Measurements from ENCODE around the gene CCDC167. TPM values are rescaled to one million over a fixed set of nuclear protein-coding genes. Genes with fewer than 3 reads are reported as not detected.

CCDC167 gene
- total RNA-seq, 1 experiment from 2014 or later = 32.3 TPM

DNA sequence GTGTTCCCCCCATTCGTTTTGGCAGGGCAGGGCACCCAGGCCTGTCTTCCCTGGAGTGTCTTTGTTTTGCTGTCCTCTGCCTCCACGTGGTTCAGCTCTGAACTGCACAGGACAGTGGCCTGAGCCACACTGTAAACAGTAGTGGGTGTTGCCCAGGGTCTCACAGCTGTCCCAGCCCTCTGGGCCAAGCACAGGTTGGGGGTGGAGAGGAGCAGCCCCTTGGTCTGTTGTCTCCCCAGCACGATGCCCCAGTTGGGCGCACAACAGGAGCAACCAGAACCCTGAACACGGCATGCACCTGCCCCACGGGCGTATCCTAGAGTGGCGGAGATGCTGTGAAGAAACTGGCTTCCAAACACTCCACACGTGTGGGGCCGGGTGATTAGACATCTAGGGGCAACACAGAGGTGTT lies 14.4 kb downstream of the CCDC167 start:
- intact Hi-C loops (cut with micrococcal nuclease; ENCODE audit: unreplicated experiment) = no loop called here
- no peaks in the 10 kb centered on the region for H3K4me1 Mint-ChIP-seq (ENCODE audit: low read depth, unreplicated experiment)
- no TSS peak for BruUV-seq (replicated peaks)
- no peaks in the 10 kb centered on the region for H3K9me3 ChIP-seq
- H3K27me3 ChIP-seq (replicated peaks; ENCODE audit: control insufficient read depth, insufficient read depth, low read length) = no peaks in the 10 kb centered on the region
- TF ChIP-seq, protein P1, sequence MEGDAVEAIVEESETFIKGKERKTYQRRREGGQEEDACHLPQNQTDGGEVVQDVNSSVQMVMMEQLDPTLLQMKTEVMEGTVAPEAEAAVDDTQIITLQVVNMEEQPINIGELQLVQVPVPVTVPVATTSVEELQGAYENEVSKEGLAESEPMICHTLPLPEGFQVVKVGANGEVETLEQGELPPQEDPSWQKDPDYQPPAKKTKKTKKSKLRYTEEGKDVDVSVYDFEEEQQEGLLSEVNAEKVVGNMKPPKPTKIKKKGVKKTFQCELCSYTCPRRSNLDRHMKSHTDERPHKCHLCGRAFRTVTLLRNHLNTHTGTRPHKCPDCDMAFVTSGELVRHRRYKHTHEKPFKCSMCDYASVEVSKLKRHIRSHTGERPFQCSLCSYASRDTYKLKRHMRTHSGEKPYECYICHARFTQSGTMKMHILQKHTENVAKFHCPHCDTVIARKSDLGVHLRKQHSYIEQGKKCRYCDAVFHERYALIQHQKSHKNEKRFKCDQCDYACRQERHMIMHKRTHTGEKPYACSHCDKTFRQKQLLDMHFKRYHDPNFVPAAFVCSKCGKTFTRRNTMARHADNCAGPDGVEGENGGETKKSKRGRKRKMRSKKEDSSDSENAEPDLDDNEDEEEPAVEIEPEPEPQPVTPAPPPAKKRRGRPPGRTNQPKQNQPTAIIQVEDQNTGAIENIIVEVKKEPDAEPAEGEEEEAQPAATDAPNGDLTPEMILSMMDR (IDR thresholded peaks at IDR 0.05; ENCODE audit: insufficient read depth in 1 of 2, low read depth in 1 of 2, low read length in 1 of 2, severe bottlenecking in 1 of 2, unreplicated experiment in 1 of 2) = peak; percentile 31 to 42
- CTCF ChIA-PET = interaction anchor here (1.3 kb wide), 2 partner anchors 14 to 80 kb away, joined by 3 to 8 read pairs; no protein-coding TSS in a partner anchor
- H3K4me1 ChIP-seq = no peaks in the 10 kb centered on the region
- no peak overlapping the region for H3K27ac Mint-ChIP-seq (ENCODE audit: unreplicated experiment)
- H3K36me3 ChIP-seq (ENCODE audit: control insufficient read depth, insufficient read depth, low read length) = no peaks in the 10 kb centered on the region; the same call in 1 of the 2 replicates
- POLR2A ChIA-PET = no interaction called here
- H3K9me3 Mint-ChIP-seq (ENCODE audit: unreplicated experiment) = no peaks in the 10 kb centered on the region
- peaks cover 21% of the 10 kb centered on the region for H3K36me3 Mint-ChIP-seq (ENCODE audit: insufficient read depth, unreplicated experiment)
- H3K4me3 ChIP-seq (ENCODE audit: low read depth, low read length) = no peak overlapping the region
- no peaks in the 10 kb centered on the region for H3K27me3 Mint-ChIP-seq (ENCODE audit: insufficient read depth, unreplicated experiment)
- H3K4me3 Mint-ChIP-seq (ENCODE audit: unreplicated experiment) = no peak overlapping the region
- peak in 1 of 2 experiments; percentile 25 for DNase-seq

DNA sequence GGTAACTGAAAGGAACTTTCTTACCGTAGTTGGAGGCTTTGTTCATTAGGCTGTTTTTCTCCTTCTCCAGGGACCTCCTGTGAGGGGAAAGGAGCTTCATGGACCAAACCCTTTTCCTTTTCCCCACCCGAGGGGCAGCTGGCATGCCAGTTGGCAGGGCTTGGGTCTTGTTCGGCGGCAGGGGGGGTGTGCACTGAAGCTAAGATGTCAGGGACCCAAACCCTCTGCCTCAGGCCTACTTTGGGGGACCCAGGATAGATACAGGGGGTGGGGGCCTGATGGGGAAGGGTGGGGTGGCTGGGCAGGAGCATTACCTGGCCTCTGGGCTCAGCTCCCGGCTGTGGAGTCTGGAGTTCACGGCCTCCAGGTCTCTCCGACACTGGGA lies 14.9 kb downstream of the CCDC167 start:
- no peaks in the 10 kb centered on the region for H3K9me3 Mint-ChIP-seq (ENCODE audit: unreplicated experiment)
- TF ChIP-seq, protein P1 (IDR thresholded peaks at IDR 0.05; ENCODE audit: insufficient read depth in 1 of 2, low read depth in 1 of 2, low read length in 1 of 2, severe bottlenecking in 1 of 2, unreplicated experiment in 1 of 2) = no peak
- no peaks in the 10 kb centered on the region for H3K27me3 Mint-ChIP-seq (ENCODE audit: insufficient read depth, unreplicated experiment)
- H3K4me3 Mint-ChIP-seq (ENCODE audit: unreplicated experiment) = no peak overlapping the region
- no peaks in the 10 kb centered on the region for H3K4me1 ChIP-seq
- ChIA-PET POLR2A (no interaction called here), CTCF (interaction anchor here (1.3 kb wide), 2 partner anchors 14 to 81 kb away, joined by 3 to 8 read pairs; no protein-coding TSS in a partner anchor)
- H3K36me3 ChIP-seq (ENCODE audit: control insufficient read depth, insufficient read depth, low read length) = no peaks in the 10 kb centered on the region; the same call in 1 of the 2 replicates
- H3K27ac Mint-ChIP-seq (ENCODE audit: unreplicated experiment) = no peak overlapping the region
- H3K27me3 ChIP-seq (replicated peaks; ENCODE audit: control insufficient read depth, insufficient read depth, low read length) = no peaks in the 10 kb centered on the region
- H3K4me3 ChIP-seq (ENCODE audit: low read depth, low read length) = no peak overlapping the region
- no peaks in the 10 kb centered on the region for H3K9me3 ChIP-seq
- no peak for DNase-seq
- H3K4me1 Mint-ChIP-seq (ENCODE audit: low read depth, unreplicated experiment) = no peaks in the 10 kb centered on the region
- BruUV-seq (replicated peaks) = no TSS peak
- intact Hi-C loops (cut with micrococcal nuclease; ENCODE audit: unreplicated experiment) = loop anchor here (1.0 kb wide), 2 partner anchors 82 to 208 kb away; no protein-coding TSS in a partner anchor
- H3K36me3 Mint-ChIP-seq (ENCODE audit: insufficient read depth, unreplicated experiment) = peaks cover 19% of the 10 kb centered on the region

DNA sequence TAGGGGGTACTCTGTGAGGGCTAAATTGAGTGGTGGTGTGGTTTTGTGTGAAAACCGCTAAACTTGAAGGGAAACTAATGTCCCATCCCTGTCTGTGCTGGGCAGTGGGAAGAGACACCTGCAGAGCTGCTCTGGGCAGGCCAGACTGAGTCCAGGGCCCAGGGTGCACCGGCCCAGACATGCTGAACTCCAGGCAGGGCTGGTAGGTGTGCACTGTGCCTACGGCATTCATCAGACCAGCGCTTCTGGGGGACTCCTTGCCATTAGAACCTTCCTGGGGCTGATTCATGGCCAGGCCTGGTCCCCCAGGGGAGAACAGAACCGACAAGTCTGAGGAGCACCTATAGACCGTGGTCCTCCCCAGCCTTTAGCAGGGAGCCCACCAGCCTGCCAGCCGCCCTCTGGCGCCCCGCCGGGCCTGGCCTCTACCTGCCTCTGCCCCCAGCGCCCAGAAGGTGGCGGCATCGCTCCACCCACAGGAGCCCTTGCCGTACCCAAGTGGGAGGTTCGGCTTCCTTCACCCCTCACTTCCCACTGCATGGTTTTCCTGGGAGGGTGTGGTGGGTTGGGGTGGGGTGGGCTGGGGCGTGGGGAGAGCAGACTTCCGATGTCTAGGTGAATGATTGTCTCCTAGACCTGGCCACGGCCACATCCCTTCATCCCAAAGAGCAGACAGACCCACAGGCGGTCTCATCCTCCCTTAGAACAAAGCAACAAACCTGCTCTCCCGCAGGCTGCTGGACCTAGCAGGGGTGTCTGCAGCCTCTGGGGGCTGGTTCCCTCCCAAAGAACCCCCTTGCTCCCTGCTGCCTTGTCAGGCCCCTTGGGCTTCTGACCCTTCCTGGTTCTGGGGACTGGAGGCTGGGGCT lies 15.5 kb downstream of the CCDC167 start:
- Histone ChIP-seq H3K36me3 (ENCODE audit: control insufficient read depth, insufficient read depth, low read length) (peaks cover 1% of the 10 kb centered on the region), H3K4me1 (no peaks in the 10 kb centered on the region), H3K4me3 (ENCODE audit: low read depth, low read length) (no peak overlapping the region), H3K27me3 (replicated peaks; ENCODE audit: control insufficient read depth, insufficient read depth, low read length) (no peaks in the 10 kb centered on the region), H3K9me3 (no peaks in the 10 kb centered on the region)
- peak; percentile 61 to 80 for DNase-seq
- Mint-ChIP-seq H3K4me3 (ENCODE audit: unreplicated experiment) (no peak overlapping the region), H3K4me1 (ENCODE audit: low read depth, unreplicated experiment) (no peaks in the 10 kb centered on the region), H3K27ac (ENCODE audit: unreplicated experiment) (no peak overlapping the region), H3K36me3 (ENCODE audit: insufficient read depth, unreplicated experiment) (peaks cover 13% of the 10 kb centered on the region), H3K9me3 (ENCODE audit: unreplicated experiment) (no peaks in the 10 kb centered on the region), H3K27me3 (ENCODE audit: insufficient read depth, unreplicated experiment) (no peaks in the 10 kb centered on the region)
- BruUV-seq (replicated peaks) = no TSS peak
- TF ChIP-seq, protein P1 (IDR thresholded peaks at IDR 0.05; ENCODE audit: insufficient read depth in 1 of 2, low read depth in 1 of 2, low read length in 1 of 2, severe bottlenecking in 1 of 2, unreplicated experiment in 1 of 2) = peak; percentile 87 to 94
- ChIA-PET CTCF (interaction anchor here (0.9 to 1.3 kb wide), 3 partner anchors 13 to 82 kb away, joined by 3 to 8 read pairs (median 3); no protein-coding TSS in a partner anchor), POLR2A (no interaction called here)
- intact Hi-C loops (cut with micrococcal nuclease; ENCODE audit: unreplicated experiment) = loop anchor here (1.0 kb wide), 2 partner anchors 82 to 208 kb away; no protein-coding TSS in a partner anchor

All from Caco-2 (cell line).